GM21737 (cell line): ENCODE data around the gene SS18L1.

Experiments
- ATAC-seq: cut with Tn5 transposase; IDR thresholded peaks from one replicate; pipeline ENCODE4 v1.9.1; 2021; ENCODE audit warnings: mild to moderate bottlenecking, moderate library complexity; ENCODE audit not compliant: unreplicated experiment

SS18L1 gene

GRCh38 chr20:62168890-62169435 is 25.4 kb downstream of the SS18L1 start:
- no peak for ATAC-seq

- ATAC-seq = no peak
Observed at GRCh38 chr20:62170536-62170935, 27.0 kb downstream of the SS18L1 start.

- no peak for ATAC-seq
Observed at GRCh38 chr20:62171245-62171644, 27.7 kb downstream of the SS18L1 start.

GRCh38 chr20:62172666-62173065 is 29.1 kb downstream of the SS18L1 start:
- ATAC-seq = no peak

- no peak for ATAC-seq
Observed at GRCh38 chr20:62174021-62174804, 30.6 kb downstream of the SS18L1 start.

- ATAC-seq = no peak
Observed at GRCh38 chr20:62174870-62175624, 31.5 kb downstream of the SS18L1 start.

- ATAC-seq = no peak
Observed at GRCh38 chr20:62175711-62176110, 32.1 kb downstream of the SS18L1 start.

GRCh38 chr20:62176866-62177265 is 33.3 kb downstream of the SS18L1 start:
- no peak for ATAC-seq

- ATAC-seq = no peak
Observed at GRCh38 chr20:62177307-62177706, 33.7 kb downstream of the SS18L1 start.

GRCh38 chr20:62178316-62179161 is 35.0 kb downstream of the SS18L1 start:
- no peak for ATAC-seq

GRCh38 chr20:62179162-62179504 is 35.6 kb downstream of the SS18L1 start:
- ATAC-seq = no peak

- no peak for ATAC-seq
Observed at GRCh38 chr20:62181808-62182207, 38.2 kb downstream of the SS18L1 start.

- ATAC-seq = peak; percentile 86
Observed at GRCh38 chr20:62182469-62183425, 39.2 kb downstream of the SS18L1 start, which contains the start of gene MTG2. Gene MTG2, plus strand, starts transcription at chr20:62183028. Its CDS starts 10,393 bp downstream, at chr20:62193421.

GRCh38 chr20:62183426-62184142 is 40.0 kb downstream of the SS18L1 start:
- ATAC-seq = no peak

- no peak for ATAC-seq
Observed at GRCh38 chr20:62186096-62186426, 42.5 kb downstream of the SS18L1 start.

GRCh38 chr20:62186887-62187866 is 43.6 kb downstream of the SS18L1 start:
- ATAC-seq = no peak

GRCh38 chr20:62190639-62191411 is 47.3 kb downstream of the SS18L1 start:
- ATAC-seq = no peak
